GM23338 (cell line): ENCODE measurements around the gene TM9SF2. TPM values are rescaled to one million over a fixed set of nuclear protein-coding genes. Genes with fewer than 3 reads are reported as not detected.

Experiments
- ATAC-seq: fragments of 200-7000 bp; cut with Tn5 transposase; 3 replicates; pipeline ENCODE4 v1.9.1; 2020
- DNase-seq: peaks from one replicate; pipeline ENCODE4 v3.0.0-alpha.2; 2015; ENCODE audit warnings: low spot score
- H2AFZ ChIP-seq: fragments of 200-600 bp; sonication (generic); 2 replicates; pipeline ENCODE4 v1.8.0; 2016; ENCODE audit warnings: antibody characterized with exemption, mild to moderate bottlenecking, moderate library complexity
- H3F3A ChIP-seq: fragments of 200-600 bp; sonication (generic); replicated peaks from 2 replicates; pipeline ENCODE4 v1.8.0; 2017; ENCODE audit warnings: antibody characterized with exemption, mixed run types, low read depth
- H3K27ac ChIP-seq: fragments of 200-600 bp; sonication (generic); 2 replicates; pipeline ENCODE4 v1.6.1; 2016; ENCODE audit warnings: low read depth
- H3K27me3 ChIP-seq: fragments of 200-600 bp; sonication (generic); 2 replicates; pipeline ENCODE4 v1.8.0; 2016; ENCODE audit warnings: mild to moderate bottlenecking, mixed run types, moderate library complexity; ENCODE audit not compliant: insufficient read depth
- H3K36me3 ChIP-seq: fragments of 200-600 bp; sonication (generic); 2 replicates; pipeline ENCODE4 v1.8.0; 2016; ENCODE audit warnings: mild to moderate bottlenecking; ENCODE audit not compliant: insufficient read depth
- H3K4me1 ChIP-seq: fragments of 200-600 bp; sonication (generic); 2 replicates; pipeline ENCODE4 v1.8.0; 2016; ENCODE audit warnings: mild to moderate bottlenecking, moderate library complexity; ENCODE audit not compliant: insufficient read depth
- H3K4me2 ChIP-seq: fragments of 200-600 bp; sonication (generic); 2 replicates; pipeline ENCODE4 v1.7.1; 2017; ENCODE audit warnings: mixed run types
- H3K4me3 ChIP-seq: fragments of 200-600 bp; sonication (generic); 2 replicates; pipeline ENCODE4 v1.6.1; 2016; ENCODE audit warnings: mixed run types
- H3K79me2 ChIP-seq: fragments of 200-600 bp; sonication (generic); replicated peaks from 2 replicates; pipeline ENCODE4 v1.8.0; 2017; ENCODE audit warnings: mild to moderate bottlenecking; ENCODE audit not compliant: insufficient read depth
- H3K9me2 ChIP-seq: fragments of 200-600 bp; sonication (generic); 2 replicates; pipeline ENCODE4 v1.8.0; 2017; ENCODE audit not compliant: insufficient read depth
- H4K20me1 ChIP-seq: fragments of 200-600 bp; sonication (generic); replicated peaks from 2 replicates; pipeline ENCODE4 v1.8.0; 2017; ENCODE audit warnings: mild to moderate bottlenecking; ENCODE audit not compliant: insufficient read depth
- H3K27ac Mint-ChIP-seq: 2 replicates; pipeline ENCODE4 v1.8.0; 2020; ENCODE audit warnings: inconsistent platforms, mild to moderate bottlenecking, moderate library complexity, mixed read lengths
- H3K27me3 Mint-ChIP-seq: 3 replicates; pipeline ENCODE4 v1.8.0; 2022; ENCODE audit warnings: low read depth, mild to moderate bottlenecking, moderate library complexity, mixed read lengths, inconsistent platforms; ENCODE audit not compliant: insufficient read depth, poor library complexity
- H3K36me3 Mint-ChIP-seq: 3 replicates; pipeline ENCODE4 v1.8.0; 2021; ENCODE audit warnings: low read depth, mild to moderate bottlenecking, inconsistent platforms, moderate library complexity, mixed read lengths
- H3K4me1 Mint-ChIP-seq: 3 replicates; pipeline ENCODE4 v1.8.0; 2020; ENCODE audit warnings: mild to moderate bottlenecking, inconsistent platforms, mixed read lengths
- H3K4me3 Mint-ChIP-seq: 3 replicates; pipeline ENCODE4 v1.8.0; 2021; ENCODE audit warnings: moderate library complexity, mild to moderate bottlenecking, inconsistent platforms, mixed read lengths
- H3K9me3 Mint-ChIP-seq: 3 replicates; pipeline ENCODE4 v1.8.0; 2020; ENCODE audit warnings: moderate library complexity, mild to moderate bottlenecking, inconsistent platforms, mixed read lengths
- CTCF ChIP-seq, 2 experiments: fragments of 200-600 bp in 1 of 2; sonication (generic) in 1 of 2; conservative IDR thresholded peaks; 2 replicates each; pipeline versions ENCODE4 v1.5.1 to v1.6.1; 2016 to 2017; ENCODE audit warnings: antibody characterized with exemption in 2 of 2, low read depth in 2 of 2, mild to moderate bottlenecking in 2 of 2, moderate library complexity in 1 of 2
- ZNF331 ChIP-seq: fragments of 250-450 bp; sonication (Bioruptor Pico); IDR thresholded peaks from 2 replicates; pipeline ENCODE4 v1.5.0; 2020; ENCODE audit warnings: low read depth, mild to moderate bottlenecking, moderate library complexity
- ZNF462 ChIP-seq: fragments of 250-450 bp; sonication (Bioruptor Pico); IDR thresholded peaks from 2 replicates; pipeline ENCODE4 v1.5.0; 2020; ENCODE audit warnings: mild to moderate bottlenecking, moderate library complexity
- polyA plus RNA-seq: library from polyadenylated mRNA; unstranded; fragments of >200 nt; fragmentation: Nextera tagmentation; extraction: Ambion mirVana; gene quantifications from 2 replicates; pipeline ENCODE4 v1.2.1, GENCODE V29; 2016
- total RNA-seq: library from RNA; depleted of rRNA; stranded (reverse); fragments of >200 nt; shearing (Covaris generic); gene quantifications from 2 replicates; pipeline ENCODE4 v1.2.3, GENCODE V29; 2014

The TM9SF2 gene
- total and polyA plus RNA-seq, 2 experiments from 2014 or later = 50.5 to 115 TPM

GRCh38 chr13:99565478-99566124 is 64.3 kb downstream of the TM9SF2 start:
- Histone ChIP-seq H3K79me2 (no peaks in the 10 kb centered on the region), H4K20me1 (no peaks in the 10 kb centered on the region), H3F3A (no peaks in the 10 kb centered on the region; the same call in 1 of the 2 replicates), H3K4me1 (0 out of 2 replicates have a peak, but pooled peaks cover 6% of the 10 kb centered on the region), H3K9me2 (0 out of 2 replicates have a peak, but pooled peaks cover 4% of the 10 kb centered on the region), H2AFZ (no peak overlapping the region), H3K4me2 (no peak overlapping the region), H3K27ac (peak overlapping the region; percentile 83; the same call in 1 of the 2 replicates), H3K4me3 (no peak overlapping the region), H3K36me3 (no peaks in the 10 kb centered on the region; the same call in 1 of the 2 replicates), H3K27me3 (no peaks in the 10 kb centered on the region)
- H3K36me3 Mint-ChIP-seq = peaks cover 23% of the 10 kb centered on the region; the same call in 2 of the 3 replicates
- no peak for TF ChIP-seq ZNF331
- TF ChIP-seq ZNF462 (CRISPR knock-in tag) = 0 out of 2 replicates have a peak, but pooled peaks have one; percentile 7
- peak; percentile 17 to 37 for TF ChIP-seq CTCF (conservative IDR thresholded peaks at IDR 0.05; ENCODE audit: low read depth in 2 of 2)
- H3K27me3 Mint-ChIP-seq = peaks cover 8% of the 10 kb centered on the region
- peak; percentile 59 for DNase-seq
- H3K4me1 Mint-ChIP-seq = peaks cover 14% of the 10 kb centered on the region
- ATAC-seq = peak; percentile 81
- peaks cover 19% of the 10 kb centered on the region for H3K9me3 Mint-ChIP-seq
- no peak overlapping the region for H3K4me3 Mint-ChIP-seq
- H3K27ac Mint-ChIP-seq = peak overlapping the region; percentile 77
